ENCODE measurements around the gene AFF2.

GRCh38 chrX:148961985-148962384, 461.6 kb downstream of the AFF2 start:
- no peak for TF ChIP-seq EZH2phosphoT487 (IDR thresholded peaks at IDR 0.05; ENCODE audit: insufficient read depth, low read depth)
- no peak for TF ChIP-seq EZH2 (IDR thresholded peaks at IDR 0.05; ENCODE audit: insufficient read depth, poor library complexity, severe bottlenecking)
